ENCODE data around the gene NDUFS7. TPM values are rescaled to one million over a fixed set of nuclear protein-coding genes. Genes with fewer than 3 reads are reported as not detected.

NDUFS7 gene
- total RNA-seq, 2 experiments from 2014 or later, result 132 to 147 TPM

GRCh38 chr19:1385816-1386215 lies 2.1 kb downstream of the NDUFS7 start:
- Histone ChIP-seq H3K4me3 (ENCODE audit: low read depth, low read length, poor library complexity, severe bottlenecking) (no peak overlapping the region), H4K20me1 (ENCODE audit: insufficient read depth, low read length) (no peaks in the 10 kb centered on the region), H3K4me1 (ENCODE audit: insufficient read depth, low read length, poor library complexity, severe bottlenecking) (peaks cover 11% of the 10 kb centered on the region), H3K79me2 (ENCODE audit: insufficient read depth, low read depth, low read length) (peaks cover 19% of the 10 kb centered on the region), H2AFZ (ENCODE audit: low read length) (no peak overlapping the region), H3K27ac (ENCODE audit: low read depth, low read length, poor library complexity, severe bottlenecking) (no peak overlapping the region), H3K9me2 (ENCODE audit: insufficient read depth, low read length) (no peaks in the 10 kb centered on the region), H3K4me2 (ENCODE audit: low read length) (no peak overlapping the region), H3K36me3 (ENCODE audit: insufficient read depth, low read length) (peaks cover 36% of the 10 kb centered on the region), H3K9me3 (ENCODE audit: low read length) (no peaks in the 10 kb centered on the region)
- TF ChIP-seq CTCF (conservative IDR thresholded peaks at IDR 0.05; ENCODE audit: low read length) (no peak), EZH2phosphoT487 (IDR thresholded peaks at IDR 0.05; ENCODE audit: borderline replicate concordance, low read depth, low read length) (no peak)
- POLR2A ChIA-PET, result no interaction called here
- no TSS peak for BruUV-seq (replicated peaks)
- CTCF ChIA-PET (ENCODE audit: unreplicated experiment), result no interaction called here
- no peak for DNase-seq (ENCODE audit: low spot score)
- intact Hi-C loops (cut with micrococcal nuclease; ENCODE audit: unreplicated experiment), result no loop called here

- BruUV-seq (replicated peaks), result no TSS peak
- Histone ChIP-seq H3K79me2 (ENCODE audit: insufficient read depth, low read depth, low read length) (peaks cover 19% of the 10 kb centered on the region), H3K9me2 (ENCODE audit: insufficient read depth, low read length) (no peaks in the 10 kb centered on the region), H3K36me3 (ENCODE audit: insufficient read depth, low read length) (peaks cover 44% of the 10 kb centered on the region), H4K20me1 (ENCODE audit: insufficient read depth, low read length) (no peaks in the 10 kb centered on the region), H2AFZ (ENCODE audit: low read length) (no peak overlapping the region), H3K4me1 (ENCODE audit: insufficient read depth, low read length, poor library complexity, severe bottlenecking) (peaks cover 11% of the 10 kb centered on the region), H3K9me3 (ENCODE audit: low read length) (no peaks in the 10 kb centered on the region), H3K4me3 (ENCODE audit: low read depth, low read length, poor library complexity, severe bottlenecking) (no peak overlapping the region), H3K4me2 (ENCODE audit: low read length) (no peak overlapping the region), H3K27ac (ENCODE audit: low read depth, low read length, poor library complexity, severe bottlenecking) (no peak overlapping the region)
- DNase-seq (ENCODE audit: low spot score), result no peak
- intact Hi-C loops (cut with micrococcal nuclease; ENCODE audit: unreplicated experiment), result no loop called here
- ChIA-PET CTCF (ENCODE audit: unreplicated experiment) (no interaction called here), POLR2A (no interaction called here)
- no peak for TF ChIP-seq EZH2phosphoT487 (IDR thresholded peaks at IDR 0.05; ENCODE audit: borderline replicate concordance, low read depth, low read length)
- TF ChIP-seq CTCF (conservative IDR thresholded peaks at IDR 0.05; ENCODE audit: low read length), result no peak
These were observed 3.4 kb downstream of the NDUFS7 start for GRCh38 chr19:1386945-1387683.
